22Rv1 (cell line): ENCODE data around the gene LYST.

ENCODE experiments used
- CTCF ChIP-seq: fragments of 450-650 bp; IDR thresholded peaks from 2 replicates; pipeline ENCODE4 v1.5.1; 2017; ENCODE audit warnings: mild to moderate bottlenecking
- ZFX ChIP-seq: fragments of 450-650 bp; IDR thresholded peaks from 2 replicates; pipeline ENCODE4 v1.6.1; 2017; ENCODE audit warnings: antibody characterized with exemption, borderline replicate concordance

- no peak for TF ChIP-seq CTCF
- no peak for TF ChIP-seq ZFX
Observed at GRCh38 chr1:235739124-235739523, 127.6 kb downstream of the LYST start.
